C4-2B (cell line): ENCODE data around the gene STXBP4.

Experiments used
- ZFX ChIP-seq: fragments of 450-650 bp; IDR thresholded peaks from 2 replicates; pipeline ENCODE4 v1.6.1; 2017
- TF ChIP-seq, protein P1 (sequence below): fragments of 450-650 bp; conservative IDR thresholded peaks from 2 replicates; pipeline ENCODE4 v1.5.1; 2017; ENCODE audit warnings: mild to moderate bottlenecking

DNA sequence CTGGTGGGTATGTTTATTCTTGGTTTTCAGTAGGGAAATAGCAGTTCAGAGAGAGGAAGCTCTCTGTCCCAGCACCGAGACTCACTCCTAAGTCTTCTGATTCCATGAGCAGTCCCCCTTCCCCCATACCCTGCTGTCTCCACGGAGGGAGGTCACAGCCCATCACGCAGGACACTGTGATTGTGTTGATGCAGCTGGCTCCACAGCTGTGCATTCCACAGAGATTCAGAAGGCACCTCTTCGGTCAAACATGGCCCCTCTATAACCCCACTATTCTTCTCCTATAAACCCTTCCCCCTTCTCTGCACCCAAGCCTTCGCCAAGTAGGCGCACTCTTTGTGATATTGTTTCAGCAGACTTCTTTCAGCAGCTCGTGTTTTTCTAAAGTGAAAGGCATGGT, 191.9 kb downstream of the STXBP4 start:
- TF ChIP-seq, protein P1, sequence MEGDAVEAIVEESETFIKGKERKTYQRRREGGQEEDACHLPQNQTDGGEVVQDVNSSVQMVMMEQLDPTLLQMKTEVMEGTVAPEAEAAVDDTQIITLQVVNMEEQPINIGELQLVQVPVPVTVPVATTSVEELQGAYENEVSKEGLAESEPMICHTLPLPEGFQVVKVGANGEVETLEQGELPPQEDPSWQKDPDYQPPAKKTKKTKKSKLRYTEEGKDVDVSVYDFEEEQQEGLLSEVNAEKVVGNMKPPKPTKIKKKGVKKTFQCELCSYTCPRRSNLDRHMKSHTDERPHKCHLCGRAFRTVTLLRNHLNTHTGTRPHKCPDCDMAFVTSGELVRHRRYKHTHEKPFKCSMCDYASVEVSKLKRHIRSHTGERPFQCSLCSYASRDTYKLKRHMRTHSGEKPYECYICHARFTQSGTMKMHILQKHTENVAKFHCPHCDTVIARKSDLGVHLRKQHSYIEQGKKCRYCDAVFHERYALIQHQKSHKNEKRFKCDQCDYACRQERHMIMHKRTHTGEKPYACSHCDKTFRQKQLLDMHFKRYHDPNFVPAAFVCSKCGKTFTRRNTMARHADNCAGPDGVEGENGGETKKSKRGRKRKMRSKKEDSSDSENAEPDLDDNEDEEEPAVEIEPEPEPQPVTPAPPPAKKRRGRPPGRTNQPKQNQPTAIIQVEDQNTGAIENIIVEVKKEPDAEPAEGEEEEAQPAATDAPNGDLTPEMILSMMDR, result no peak
- no peak for TF ChIP-seq ZFX
